ENCODE results near the gene KRT77.
"Not testable (repeated sequence)": the region's sequence is repeated elsewhere in the genome, so short reads cannot be mapped to it uniquely, and the experiment has no call there.

The KRT77 gene

DNA sequence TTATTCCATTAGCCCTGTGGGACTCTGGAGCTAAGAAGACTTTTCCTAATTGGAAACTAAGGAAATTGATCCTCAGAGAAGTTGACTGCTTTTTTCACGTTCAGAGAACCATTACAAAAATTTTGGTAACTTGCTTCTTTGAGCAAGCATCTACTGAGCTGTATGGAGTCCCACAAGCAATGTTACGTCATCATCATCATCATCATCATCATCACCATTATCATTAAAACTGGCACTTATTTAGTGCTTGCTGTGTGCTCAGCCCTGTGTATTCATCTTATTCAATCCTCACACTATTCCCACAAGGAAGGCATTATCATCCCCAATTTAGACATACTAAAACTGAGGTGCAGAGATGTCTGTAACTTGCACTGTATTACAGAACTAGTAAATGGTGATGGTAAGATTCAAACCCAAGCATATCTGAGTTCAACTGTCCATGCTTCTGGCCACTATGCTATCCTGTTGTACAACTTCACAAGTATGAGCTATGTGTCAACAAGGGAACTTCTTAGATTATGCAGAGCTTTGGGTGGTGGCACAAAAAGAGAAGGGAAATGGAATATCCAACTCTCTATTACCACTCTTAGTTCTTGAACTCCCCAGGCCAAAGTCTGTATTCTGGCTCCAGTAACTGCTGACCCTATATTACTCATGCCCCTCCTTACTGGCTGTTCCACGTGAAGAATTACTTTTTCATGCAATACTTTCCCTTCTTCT, 29.5 kb downstream of the KRT77 start:
- DNase-seq: no peak

- DNase-seq: no peak
These were observed 30.1 kb downstream of the KRT77 start for GRCh38 chr12:52673217-52673616.

DNA sequence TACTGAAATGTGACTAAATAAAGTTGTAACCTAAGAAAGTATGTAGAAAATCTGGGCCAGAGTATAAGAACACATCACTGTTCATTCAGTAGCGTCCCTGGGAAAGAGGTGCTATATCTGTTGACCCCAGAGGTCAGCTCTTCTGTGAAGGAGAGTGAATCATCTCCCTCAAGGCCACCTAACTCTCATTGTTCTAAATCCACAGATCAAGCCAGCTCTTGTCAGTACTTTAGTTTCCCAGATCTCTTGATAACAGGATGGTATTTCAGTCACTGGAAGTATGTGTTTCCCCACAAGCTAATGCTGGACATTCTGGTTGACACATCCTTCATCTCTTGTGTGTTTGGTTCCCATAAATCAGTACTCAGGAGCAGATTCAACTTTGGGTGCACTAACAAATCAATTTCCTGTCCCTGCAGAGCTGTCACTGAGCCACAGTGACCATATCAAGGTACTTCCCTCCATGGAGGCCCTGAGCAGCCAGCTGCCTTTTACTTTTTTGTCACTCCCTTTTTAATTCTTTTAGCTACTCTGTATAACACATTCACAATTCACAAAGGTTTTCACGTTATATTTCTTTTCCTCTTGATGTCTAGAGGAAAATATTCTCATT, 30.9 kb downstream of the KRT77 start:
- DNase-seq: no peak

GRCh38 chr12:52670961-52671360, 32.4 kb downstream of the KRT77 start:
- DNase-seq: no peak

- no peak for DNase-seq
These were observed 32.8 kb downstream of the KRT77 start for GRCh38 chr12:52670506-52670905.

- DNase-seq: not testable (repeated sequence)
These were observed 33.4 kb downstream of the KRT77 start for GRCh38 chr12:52669941-52670340.

- DNase-seq: no peak
These were observed 33.9 kb downstream of the KRT77 start for GRCh38 chr12:52669426-52669825.

DNA sequence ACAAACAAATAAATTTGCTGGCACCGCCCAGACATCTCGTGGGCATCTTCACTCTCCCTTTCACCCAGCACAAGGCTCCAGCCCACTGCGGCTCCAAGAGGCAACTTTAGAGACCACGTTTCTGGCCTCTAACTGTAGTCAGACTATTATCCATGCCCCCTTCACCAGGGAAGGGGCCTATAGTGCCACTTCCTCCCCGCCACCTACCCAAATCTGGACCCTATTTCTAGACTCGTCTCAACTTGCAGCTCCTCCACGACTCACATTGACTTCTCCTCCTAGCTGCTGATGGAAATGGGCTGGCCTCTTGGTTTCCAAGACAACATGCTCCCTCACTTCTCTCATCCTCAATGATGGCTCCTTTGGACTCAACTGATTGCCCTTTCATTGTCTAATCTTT, 35.4 kb downstream of the KRT77 start:
- DNase-seq: no peak

- DNase-seq: no peak
These were observed 35.8 kb downstream of the KRT77 start for GRCh38 chr12:52667509-52667908.

- no peak for DNase-seq
These were observed 36.9 kb downstream of the KRT77 start for GRCh38 chr12:52666471-52666870.

DNA sequence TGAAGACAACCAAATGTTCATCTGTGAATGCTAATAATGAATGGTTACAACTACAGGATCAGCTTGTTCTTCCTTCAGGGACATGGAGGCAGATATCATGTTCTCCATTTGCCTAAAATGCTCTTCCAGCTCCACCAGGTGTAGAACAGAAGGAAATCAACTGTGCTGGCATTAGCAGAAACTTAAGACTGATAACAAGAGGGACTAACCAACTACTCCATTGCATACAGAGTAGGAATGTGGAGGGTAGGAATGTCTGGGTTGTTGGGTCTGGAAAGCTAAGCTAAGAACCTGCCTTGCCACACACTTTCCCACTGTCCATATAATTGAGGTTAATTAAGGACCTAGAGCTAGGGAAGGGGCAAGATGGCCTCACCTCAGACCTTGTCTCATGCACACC, 39.9 kb downstream of the KRT77 start:
- DNase-seq: no peak

- DNase-seq: no peak
These were observed 40.5 kb downstream of the KRT77 start for GRCh38 chr12:52662918-52663229.

- no peak for DNase-seq
These were observed 41.0 kb downstream of the KRT77 start for GRCh38 chr12:52662093-52662917.

- DNase-seq: no peak
These were observed 41.7 kb downstream of the KRT77 start for GRCh38 chr12:52661668-52662067.

- DNase-seq: no peak
These were observed 42.3 kb downstream of the KRT77 start for GRCh38 chr12:52660934-52661499.

GRCh38 chr12:52659951-52660350, 43.4 kb downstream of the KRT77 start:
- no peak for DNase-seq

DNA sequence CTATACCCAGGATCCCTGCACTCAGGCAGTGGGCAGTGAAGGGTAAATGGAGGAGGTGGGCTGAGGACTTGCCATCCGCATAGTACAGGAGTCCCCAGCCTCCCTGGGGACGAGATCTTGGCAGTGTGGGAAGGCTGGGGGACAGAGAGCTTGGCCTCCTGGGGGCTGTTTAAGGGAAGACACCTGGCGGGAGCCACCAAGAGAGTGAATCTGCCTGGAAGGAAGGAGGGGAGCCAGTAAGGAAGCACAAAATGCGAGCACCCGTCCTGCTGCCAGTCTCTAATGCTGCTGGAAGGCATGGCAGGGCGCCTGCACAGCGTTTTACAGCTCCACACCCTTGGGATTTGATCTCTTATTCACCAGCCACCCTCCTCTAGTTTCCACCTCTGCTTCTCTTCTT, 43.9 kb downstream of the KRT77 start:
- no peak for DNase-seq

DNA sequence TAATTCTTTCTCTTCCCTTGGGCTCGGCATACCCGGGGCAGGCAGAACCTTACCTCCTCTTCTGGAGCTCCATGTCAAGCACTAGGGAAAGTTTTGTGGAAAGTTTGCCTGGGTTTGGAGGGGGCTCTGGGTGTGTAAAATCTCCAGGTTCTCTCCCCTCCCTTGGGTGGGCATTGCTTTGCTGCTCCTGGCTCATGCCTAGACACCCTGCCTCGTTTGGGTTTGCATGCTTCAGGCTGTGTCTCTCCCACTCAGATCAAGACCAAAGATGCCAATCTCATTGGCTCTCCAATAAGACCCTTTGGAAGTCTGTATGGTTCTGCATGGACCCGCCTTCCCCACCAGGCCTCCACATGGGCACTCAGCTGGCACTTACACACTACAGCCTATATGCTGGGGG, 45.1 kb downstream of the KRT77 start:
- no peak for DNase-seq

DNA sequence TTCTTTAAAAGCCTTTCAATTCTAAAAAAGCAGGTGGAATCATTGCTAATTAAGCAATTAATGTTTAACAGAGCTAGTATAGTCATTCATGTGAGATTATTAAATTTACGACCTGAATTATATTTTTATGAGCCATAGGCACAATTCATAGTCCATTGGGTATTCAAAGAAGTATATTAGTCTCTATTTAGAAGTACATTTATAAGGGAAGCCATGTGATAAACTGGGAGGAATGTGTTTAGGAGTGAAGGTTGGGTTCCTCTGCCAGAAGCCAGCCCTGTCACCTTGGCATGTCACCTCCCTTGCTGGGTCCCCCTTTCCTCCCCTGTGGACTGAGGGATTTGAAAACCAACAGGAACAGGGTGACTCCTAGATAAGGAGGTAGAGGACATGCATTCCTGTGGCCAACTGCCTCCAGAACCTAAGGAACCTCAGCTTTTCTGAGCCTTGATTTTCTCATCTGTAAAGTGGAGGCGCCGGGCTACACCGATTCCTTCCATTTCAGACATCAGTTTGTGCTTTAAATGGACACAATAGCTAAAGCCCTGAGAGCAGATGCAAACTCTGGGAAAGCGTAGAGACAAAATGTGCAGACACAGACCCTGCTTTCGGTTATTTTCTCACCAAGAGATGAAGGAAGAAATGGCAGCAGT, 45.9 kb downstream of the KRT77 start:
- no peak for DNase-seq

DNA sequence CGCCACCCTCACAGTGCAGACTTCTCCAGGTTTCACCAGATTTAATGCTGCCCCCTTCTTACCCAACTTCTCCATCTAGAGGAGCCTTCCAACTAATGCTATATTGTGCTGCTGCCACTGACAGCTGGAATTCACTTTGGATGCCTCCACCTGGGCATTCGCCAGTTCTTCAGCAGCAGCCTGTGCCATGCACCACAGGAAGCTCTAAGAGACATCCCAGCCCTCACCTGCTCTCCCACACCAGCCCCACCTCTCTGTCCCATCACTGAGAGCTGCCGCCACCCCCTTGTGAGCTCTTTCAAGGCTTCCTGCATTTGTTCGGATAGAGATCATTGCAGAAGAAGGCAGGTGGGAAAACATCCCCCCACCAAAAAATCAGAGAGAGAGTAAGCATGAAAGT, 46.7 kb downstream of the KRT77 start:
- no peak for DNase-seq

- DNase-seq: no peak
These were observed 47.6 kb downstream of the KRT77 start for GRCh38 chr12:52655720-52656124.

- no peak for DNase-seq
These were observed 48.1 kb downstream of the KRT77 start for GRCh38 chr12:52655251-52655650.

- DNase-seq: no peak
These were observed 51.5 kb downstream of the KRT77 start, which contains the start of gene KRT2 for GRCh38 chr12:52651726-52652261. KRT2 (minus strand) TSS chr12:52652211; CDS start chr12:52652142, 69 bp downstream.

Measured in right hindlimb (tissue), 1 donor.